ENCODE measurements around the gene ARHGAP24.
"Not testable (repeated sequence)": the region's sequence is repeated elsewhere in the genome, so short reads cannot be mapped to it uniquely, and the experiment has no call there.

Gene ARHGAP24

GRCh38 chr4:85659610-85660218, 184.8 kb downstream of the ARHGAP24 start:
- no peak for DNase-seq

GRCh38 chr4:85666625-85667024, 191.7 kb downstream of the ARHGAP24 start:
- DNase-seq, result not testable (repeated sequence)

- DNase-seq, result no peak
Measured at GRCh38 chr4:85669204-85669603, 194.3 kb downstream of the ARHGAP24 start.

DNA sequence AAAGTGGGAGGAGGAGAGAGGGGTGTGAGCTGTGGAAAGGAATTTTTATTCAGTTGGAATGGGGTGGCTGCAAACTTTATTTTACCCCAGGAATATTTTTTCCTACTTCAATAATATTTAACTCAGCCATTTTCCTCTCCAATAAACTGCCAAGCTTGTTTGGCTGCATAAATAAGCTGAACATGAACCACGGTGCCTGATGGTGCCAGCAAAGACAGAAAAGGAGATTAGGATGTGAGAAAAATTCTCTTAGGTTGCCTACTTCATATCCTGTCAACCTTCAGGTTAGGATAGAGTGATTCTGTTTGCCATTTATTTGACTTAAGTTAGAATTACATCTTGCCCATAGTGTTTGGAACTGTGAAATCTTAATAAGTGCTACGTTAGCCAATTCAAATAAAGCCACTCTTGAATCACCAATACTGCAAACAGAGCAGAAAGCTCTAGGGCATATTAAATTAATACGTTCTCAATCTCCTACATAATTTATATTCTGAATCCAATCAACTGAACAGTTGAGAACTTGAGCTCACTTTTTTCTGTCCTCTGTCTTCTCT, 195.1 kb downstream of the ARHGAP24 start:
- DNase-seq, result no peak

DNA sequence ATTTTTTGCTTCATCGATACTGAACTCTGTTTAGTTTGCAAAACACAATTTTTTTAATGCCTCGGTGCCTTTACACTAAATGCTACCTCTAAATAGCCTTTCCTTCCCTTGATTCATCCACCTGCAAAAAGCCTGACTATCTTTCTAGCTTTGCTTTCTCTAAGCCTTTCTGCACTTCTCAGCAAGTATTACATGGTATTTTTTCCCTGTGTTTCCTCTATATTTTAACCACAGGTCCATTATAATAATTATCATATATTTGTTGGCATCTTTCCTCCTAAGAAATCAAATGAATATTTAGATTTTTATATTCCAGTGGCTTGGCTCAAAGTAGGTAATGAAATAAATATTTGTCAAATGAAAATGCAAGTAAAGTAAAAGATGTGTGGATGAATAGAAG, 196.2 kb downstream of the ARHGAP24 start:
- no peak for DNase-seq

DNA sequence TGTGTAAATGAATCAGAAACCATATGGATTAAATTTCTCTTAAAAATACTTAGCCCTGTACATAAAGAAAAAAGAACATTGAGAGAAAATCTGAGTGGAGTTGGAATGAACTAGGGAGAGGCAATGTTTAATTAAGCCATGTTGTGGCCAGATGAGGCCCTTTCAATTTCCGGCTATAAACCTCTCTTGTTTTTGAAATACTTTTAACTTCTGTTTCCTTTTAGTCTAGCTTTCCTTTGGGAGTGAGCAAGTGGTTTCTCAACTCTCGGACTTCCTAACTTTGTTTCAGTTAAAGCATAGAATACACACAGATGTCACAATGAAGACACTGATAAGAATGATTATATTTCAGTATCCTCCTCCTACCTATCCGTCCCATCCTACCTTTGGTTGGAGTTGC, 197.2 kb downstream of the ARHGAP24 start:
- no peak for DNase-seq

DNA sequence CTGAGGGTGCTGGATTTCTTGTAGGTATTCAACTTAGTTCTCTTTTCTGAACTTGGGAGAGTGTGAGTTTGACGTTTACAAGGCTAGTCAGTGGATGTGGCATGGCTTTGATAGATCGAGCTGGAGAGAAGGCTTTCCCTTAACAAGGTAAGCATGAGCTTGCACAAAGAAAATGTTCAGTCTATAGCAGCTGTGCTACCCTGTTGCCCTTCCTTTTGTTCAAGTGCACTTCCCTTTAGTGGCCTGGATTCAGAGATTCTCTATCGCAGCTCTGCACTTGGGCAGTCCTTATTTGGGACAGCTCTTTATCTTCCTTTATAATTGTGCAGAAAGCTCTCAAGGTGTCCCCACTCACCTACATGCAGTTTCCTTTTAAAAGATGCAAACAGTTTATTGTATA, 198.0 kb downstream of the ARHGAP24 start:
- no peak for DNase-seq

DNA sequence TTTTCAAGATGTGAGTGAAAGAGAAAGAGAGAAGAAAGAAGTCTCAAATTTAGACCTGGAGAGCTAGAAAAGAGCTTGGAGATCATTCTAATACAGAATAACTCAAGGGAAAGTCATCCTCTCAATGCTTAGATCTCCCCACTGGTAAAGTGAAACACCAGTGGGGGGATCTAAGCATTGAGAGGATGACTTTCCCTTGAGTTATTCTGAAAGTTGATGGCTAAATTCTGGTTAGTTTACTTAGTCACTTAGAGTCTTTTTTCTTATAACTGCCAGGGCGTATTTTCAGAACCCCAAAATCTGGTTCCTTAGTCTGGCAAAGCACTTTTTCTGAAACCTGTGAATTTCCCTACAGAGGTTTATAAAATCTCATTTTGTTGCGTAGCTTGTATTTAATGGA, 198.6 kb downstream of the ARHGAP24 start:
- no peak for DNase-seq

DNA sequence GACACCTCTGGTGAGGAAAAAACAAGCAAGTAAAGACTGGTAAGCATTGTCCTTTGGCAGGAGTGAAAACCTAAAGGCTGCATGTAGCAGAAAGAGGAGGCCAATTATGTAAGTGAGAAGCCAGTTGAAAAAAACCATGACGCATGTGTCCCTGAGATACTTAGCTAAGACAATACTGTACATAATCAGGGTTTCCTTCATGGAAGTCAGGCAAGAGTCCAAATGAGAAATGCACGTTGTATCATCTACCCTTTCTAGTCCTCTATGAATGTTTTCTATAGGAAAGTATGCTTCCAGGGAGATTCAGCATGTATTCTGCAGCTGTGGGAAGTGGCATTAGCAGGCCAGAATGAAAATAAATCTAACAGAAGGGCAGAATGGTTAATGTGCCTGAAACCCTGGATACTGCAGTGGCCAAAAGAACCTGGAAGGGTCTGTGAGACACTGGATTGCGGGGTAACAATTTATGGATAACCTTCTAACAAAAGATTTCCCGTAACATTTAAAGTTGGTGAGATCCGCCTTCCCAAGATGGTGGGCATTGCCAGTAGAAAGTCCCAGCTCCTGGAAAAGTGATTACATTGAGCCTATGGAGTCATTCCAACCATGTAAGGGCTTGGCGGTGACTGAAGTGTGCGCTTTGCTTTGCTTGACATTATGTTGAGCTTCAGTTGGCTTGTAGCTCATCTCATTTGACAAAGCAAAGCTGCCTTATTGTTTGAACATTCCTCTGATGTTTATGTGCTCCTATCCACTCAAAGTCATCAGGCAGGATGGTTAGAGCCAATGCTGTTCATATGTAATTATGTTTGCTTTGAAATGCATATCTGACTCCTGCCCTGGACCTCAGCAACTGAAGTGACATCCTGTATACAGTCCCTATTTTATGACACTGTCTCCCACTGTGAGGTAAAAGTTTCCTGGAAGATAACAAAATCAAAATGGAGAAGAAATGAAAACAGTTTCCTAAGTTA, 200.4 kb downstream of the ARHGAP24 start:
- no peak for DNase-seq

- DNase-seq, result no peak
Measured at GRCh38 chr4:85676050-85676425, 201.1 kb downstream of the ARHGAP24 start.

GRCh38 chr4:85676850-85677590, 202.1 kb downstream of the ARHGAP24 start:
- DNase-seq, result no peak

GRCh38 chr4:85681221-85681657, 206.3 kb downstream of the ARHGAP24 start:
- no peak for DNase-seq

GRCh38 chr4:85681921-85682320, 207.0 kb downstream of the ARHGAP24 start:
- no peak for DNase-seq

GRCh38 chr4:85682391-85682790, 207.4 kb downstream of the ARHGAP24 start:
- no peak for DNase-seq

GRCh38 chr4:85684676-85685075, 209.7 kb downstream of the ARHGAP24 start:
- no peak for DNase-seq

DNA sequence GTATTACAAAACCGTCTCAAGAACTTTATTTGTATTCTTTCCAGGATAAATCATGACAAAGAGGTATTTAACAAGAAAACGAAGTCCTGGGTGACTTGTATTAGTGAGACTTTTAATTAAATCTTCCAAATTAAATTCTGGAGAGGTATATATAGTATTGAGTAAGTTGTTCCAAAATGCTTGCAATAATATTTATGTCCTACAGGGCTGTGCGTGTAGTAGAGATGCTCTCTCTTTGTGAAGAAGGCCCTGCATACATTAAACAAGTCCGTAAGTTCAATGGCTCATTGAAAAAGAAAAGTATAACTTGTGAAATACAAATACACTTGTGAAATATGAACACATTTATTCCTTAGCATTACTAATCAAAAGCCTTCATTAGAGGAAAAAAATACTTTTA, 211.4 kb downstream of the ARHGAP24 start:
- DNase-seq, result no peak

GRCh38 chr4:85688055-85688740, 213.2 kb downstream of the ARHGAP24 start:
- DNase-seq, result no peak

DNA sequence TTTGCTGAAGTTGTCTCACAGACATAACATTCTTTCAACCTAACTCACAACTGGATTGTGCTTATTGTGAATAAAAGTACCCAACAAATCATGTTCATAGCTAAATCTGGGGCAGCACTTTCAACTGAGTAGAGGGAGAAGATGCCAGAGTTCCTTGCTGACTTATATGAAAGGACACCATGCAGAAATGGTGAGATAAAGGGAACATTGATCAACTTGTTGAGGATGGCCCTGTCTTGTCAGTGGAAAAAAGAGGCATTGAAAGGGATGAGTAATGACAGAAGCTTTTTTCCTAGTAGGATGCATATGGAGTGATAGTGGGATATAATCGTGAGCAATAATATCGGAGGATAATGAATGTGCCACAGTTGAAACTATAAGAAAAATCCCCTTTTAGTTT, 221.7 kb downstream of the ARHGAP24 start:
- no peak for DNase-seq

DNA sequence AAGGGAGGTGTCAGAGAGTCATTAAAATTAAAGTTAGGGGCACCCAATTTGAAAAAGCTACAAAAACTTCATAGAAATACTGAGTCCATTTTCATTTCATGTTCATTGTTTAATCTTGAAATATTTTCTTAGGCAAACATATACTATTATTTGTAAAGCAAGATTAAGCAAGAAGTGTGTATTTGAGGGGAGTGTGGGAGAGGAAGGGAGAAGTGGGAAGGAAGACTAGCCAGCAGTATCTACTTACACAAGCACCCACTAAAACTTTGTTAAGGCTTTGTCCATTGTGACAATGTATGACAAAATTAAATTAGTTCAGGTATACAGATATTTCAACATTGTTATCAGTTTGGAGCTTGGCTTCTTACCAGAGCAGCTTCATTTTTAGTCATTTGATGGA, 222.9 kb downstream of the ARHGAP24 start:
- DNase-seq, result no peak

DNA sequence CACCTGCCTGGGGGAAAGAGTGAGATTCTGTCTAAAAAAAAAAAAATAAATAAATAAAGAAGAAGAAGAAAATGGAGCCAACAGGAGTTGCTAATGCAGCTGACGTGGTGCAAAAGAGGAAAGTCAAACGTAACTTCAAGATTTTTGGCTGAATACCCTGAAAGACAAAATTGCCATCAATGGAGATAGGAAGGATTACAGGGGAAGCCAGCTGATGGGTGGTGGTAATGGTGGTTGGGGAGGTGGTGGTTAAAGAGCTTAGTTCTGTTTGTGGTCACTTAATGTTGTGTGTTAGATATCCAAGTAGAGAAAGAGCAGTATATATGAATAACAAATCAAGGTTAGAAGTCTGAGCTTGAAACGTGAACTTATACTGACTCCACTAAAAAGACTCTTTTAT, 225.4 kb downstream of the ARHGAP24 start:
- no peak for DNase-seq

DNA sequence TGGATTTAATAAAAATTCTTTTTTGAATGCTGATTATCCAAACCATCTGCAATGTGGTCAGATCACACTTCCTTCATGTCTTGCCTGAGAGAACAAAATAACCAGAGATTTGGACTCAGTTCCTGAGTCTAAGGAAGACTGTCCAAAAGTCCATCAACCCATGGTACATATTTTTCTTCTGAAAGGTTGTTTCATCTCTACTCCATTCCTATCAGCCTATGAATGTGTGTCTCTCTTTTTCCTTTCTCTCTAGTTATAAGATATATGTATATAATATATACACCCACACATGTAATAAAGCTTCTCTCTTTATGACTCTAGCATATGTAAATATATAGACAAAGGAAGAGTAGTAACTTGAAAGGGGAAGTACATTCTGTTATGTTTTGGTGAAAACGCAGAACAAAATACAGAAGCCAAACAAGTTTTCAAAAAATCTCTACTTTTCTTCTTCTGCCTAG, 226.9 kb downstream of the ARHGAP24 start:
- no peak for DNase-seq

DNA sequence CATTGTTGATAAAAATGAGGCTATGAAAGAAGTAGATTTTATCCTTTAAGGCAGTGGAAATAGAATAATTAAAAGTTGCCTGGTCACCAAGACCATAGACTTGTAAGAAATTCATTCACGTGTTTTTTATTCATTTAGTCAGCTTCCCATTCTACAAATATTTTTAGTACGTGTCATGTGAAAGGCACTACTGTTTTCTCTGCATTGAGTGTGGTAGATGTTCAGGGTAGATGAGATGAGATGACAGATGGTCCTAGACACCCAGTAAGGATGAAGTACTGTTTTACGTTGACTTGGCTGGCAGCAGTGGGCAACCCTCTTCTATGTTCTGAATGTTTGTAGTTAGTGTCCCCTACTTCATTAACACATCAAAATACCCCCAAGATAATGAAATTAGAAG, 228.1 kb downstream of the ARHGAP24 start:
- DNase-seq, result no peak

- DNase-seq, result no peak
Measured at GRCh38 chr4:85707611-85708010, 232.7 kb downstream of the ARHGAP24 start.

Measured in activated CD4-positive, alpha-beta T cell treated with anti-CD3 and anti-CD28 coated beads, Interleukin-2, amount 50 U/mL, for 1 hour (primary cell).